H9 (cell line): ENCODE data around the gene MVD. TPM values are rescaled to one million over a fixed set of nuclear protein-coding genes. Genes with fewer than 3 reads are reported as not detected.

ENCODE experiments used
- DNase-seq: peaks from one replicate; pipeline ENCODE4 v3.0.0-alpha.2; 2017
- H2AFZ ChIP-seq: one replicate; pipeline ENCODE4 v1.6.1; 2013; ENCODE audit warnings: mild to moderate bottlenecking, low read length, control low read depth, moderate library complexity
- H2AK5ac ChIP-seq: 2 replicates; pipeline ENCODE4 v1.6.1; 2013; ENCODE audit warnings: low read length, control low read depth, mixed read lengths; ENCODE audit not compliant: insufficient read length
- H2BK120ac ChIP-seq: one replicate; pipeline ENCODE4 v1.6.1; 2013; ENCODE audit warnings: low read depth, mild to moderate bottlenecking, low read length, control low read depth, inconsistent platforms; ENCODE audit not compliant: poor library complexity, severe bottlenecking
- H2BK12ac ChIP-seq: 2 replicates; pipeline ENCODE4 v1.6.1; 2013; ENCODE audit warnings: low read length, control low read depth, mixed read lengths, low read depth; ENCODE audit not compliant: insufficient read length
- H2BK15ac ChIP-seq: 2 replicates; pipeline ENCODE4 v1.6.1; 2013; ENCODE audit warnings: low read depth, low read length, control low read depth
- H2BK20ac ChIP-seq: one replicate; pipeline ENCODE4 v1.6.1; 2013; ENCODE audit warnings: low read depth, mild to moderate bottlenecking, low read length, control low read depth, inconsistent platforms; ENCODE audit not compliant: poor library complexity, severe bottlenecking
- H2BK5ac ChIP-seq: 2 replicates; pipeline ENCODE4 v1.6.1; 2013; ENCODE audit warnings: low read length, control low read depth, mixed read lengths; ENCODE audit not compliant: insufficient read length
- H3K14ac ChIP-seq: 2 replicates; pipeline ENCODE4 v1.6.1; 2013; ENCODE audit warnings: low read length, control low read depth; ENCODE audit not compliant: insufficient read depth
- H3K18ac ChIP-seq: 2 replicates; pipeline ENCODE4 v1.6.1; 2013; ENCODE audit warnings: low read depth, mild to moderate bottlenecking, mixed read lengths, low read length, control low read depth; ENCODE audit not compliant: insufficient read length
- H3K23ac ChIP-seq: 2 replicates; pipeline ENCODE4 v1.6.1; 2013; ENCODE audit warnings: low read length, control low read depth, mixed read lengths, low read depth; ENCODE audit not compliant: insufficient read length
- H3K23me2 ChIP-seq: 2 replicates; pipeline ENCODE4 v1.6.1; 2013; ENCODE audit warnings: low read depth, mild to moderate bottlenecking, mixed read lengths, low read length, control low read depth; ENCODE audit not compliant: insufficient read length, poor library complexity, severe bottlenecking
- H3K27ac ChIP-seq: 2 replicates; pipeline ENCODE4 v1.5.1; 2013; ENCODE audit warnings: low read length, control low read depth, mixed read lengths, low read depth; ENCODE audit not compliant: insufficient read length
- H3K27me3 ChIP-seq: 2 replicates; pipeline ENCODE4 v1.6.1; 2013; ENCODE audit warnings: low read length, control low read depth, inconsistent platforms; ENCODE audit not compliant: insufficient read depth
- H3K4ac ChIP-seq: 2 replicates; pipeline ENCODE4 v1.6.1; 2013; ENCODE audit warnings: low read depth, mild to moderate bottlenecking, control low read depth, inconsistent platforms, low read length, moderate library complexity
- H3K4me1 ChIP-seq: 2 replicates; pipeline ENCODE4 v1.6.1; 2013; ENCODE audit warnings: low read length, control low read depth, inconsistent platforms; ENCODE audit not compliant: insufficient read depth
- H3K4me2 ChIP-seq: 2 replicates; pipeline ENCODE4 v1.6.1; 2013; ENCODE audit warnings: low read length, control low read depth, mixed read lengths; ENCODE audit not compliant: insufficient read length, insufficient read depth
- H3K56ac ChIP-seq: 2 replicates; pipeline ENCODE4 v1.6.1; 2013; ENCODE audit warnings: low read depth, mild to moderate bottlenecking, mixed read lengths, low read length, control low read depth; ENCODE audit not compliant: insufficient read length
- H3K79me1 ChIP-seq: 2 replicates; pipeline ENCODE4 v1.6.1; 2013; ENCODE audit warnings: low read depth, mild to moderate bottlenecking, moderate library complexity, low read length, control low read depth, inconsistent platforms; ENCODE audit not compliant: insufficient read depth, poor library complexity, severe bottlenecking
- H3K79me2 ChIP-seq: 2 replicates; pipeline ENCODE4 v1.6.1; 2013; ENCODE audit warnings: low read length, control low read depth, inconsistent platforms; ENCODE audit not compliant: insufficient read depth
- H3K9ac ChIP-seq: 2 replicates; pipeline ENCODE4 v1.6.1; 2013; ENCODE audit warnings: low read length, control low read depth, mixed read lengths; ENCODE audit not compliant: insufficient read length; ENCODE audit errors: extremely low read depth
- H3K9me3 ChIP-seq: one replicate; pipeline ENCODE4 v1.6.1; 2013; ENCODE audit warnings: low read depth, low read length, inconsistent platforms; ENCODE audit not compliant: control insufficient read depth
- H3T11ph ChIP-seq: one replicate; pipeline ENCODE4 v1.6.1; 2013; ENCODE audit warnings: mild to moderate bottlenecking, low read length, control low read depth, inconsistent platforms
- H4K20me1 ChIP-seq: one replicate; pipeline ENCODE4 v1.6.1; 2013; ENCODE audit not compliant: control insufficient read depth, insufficient read length, insufficient read depth
- H4K5ac ChIP-seq: 2 replicates; pipeline ENCODE4 v1.6.1; 2013; ENCODE audit warnings: low read depth, mild to moderate bottlenecking, mixed read lengths, low read length, control low read depth; ENCODE audit not compliant: insufficient read length
- H4K8ac ChIP-seq: replicated peaks from 2 replicates; pipeline ENCODE4 v1.6.1; 2013; ENCODE audit warnings: low read length, control low read depth, mixed read lengths, low read depth; ENCODE audit not compliant: insufficient read length
- H4K91ac ChIP-seq: 2 replicates; pipeline ENCODE4 v1.6.1; 2013; ENCODE audit warnings: low read depth, mild to moderate bottlenecking, moderate library complexity, mixed read lengths, low read length, control low read depth; ENCODE audit not compliant: insufficient read length
- H3K27ac Mint-ChIP-seq, 3 experiments: 2 replicates in 2 of 3; 3 replicates in 1 of 3; pipeline ENCODE4 v1.8.0; 2020 to 2021; ENCODE audit warnings: mixed read lengths in 3 of 3, mild to moderate bottlenecking in 1 of 3, moderate library complexity in 1 of 3
- H3K27me3 Mint-ChIP-seq: 2 replicates; pipeline ENCODE4 v1.8.0; 2021; ENCODE audit warnings: low read depth, mild to moderate bottlenecking, moderate library complexity, mixed read lengths
- H3K36me3 Mint-ChIP-seq, 3 experiments: 2 replicates in 2 of 3; 3 replicates in 1 of 3; pipeline ENCODE4 v1.8.0; 2020 to 2021; ENCODE audit warnings: low read depth in 3 of 3, mixed read lengths in 3 of 3; ENCODE audit not compliant: insufficient read depth in 1 of 3
- H3K4me1 Mint-ChIP-seq, 2 experiments: 2 replicates each; pipeline ENCODE4 v1.8.0; 2020; ENCODE audit warnings: mixed read lengths in 2 of 2
- H3K4me3 Mint-ChIP-seq, 2 experiments: 2 replicates in 1 of 2; 3 replicates in 1 of 2; pipeline ENCODE4 v1.8.0; 2020 to 2021; ENCODE audit warnings: mild to moderate bottlenecking in 2 of 2, mixed read lengths in 2 of 2, moderate library complexity in 1 of 2
- H3K9me3 Mint-ChIP-seq, 2 experiments: 2 replicates in 1 of 2; 3 replicates in 1 of 2; pipeline ENCODE4 v1.8.0; 2020; ENCODE audit warnings: mild to moderate bottlenecking in 2 of 2, mixed read lengths in 2 of 2, moderate library complexity in 1 of 2
- CTCF ChIP-seq: fragments of 200-600 bp; sonication (generic); conservative IDR thresholded peaks from 3 replicates; pipeline ENCODE4 v1.8.0; 2021; ENCODE audit warnings: antibody characterized with exemption, mild to moderate bottlenecking
- WGBS: extraction: QIAGEN DNeasy Blood & Tissue Kit; methylation state at CpG from one replicate; pipeline ENCODE4 v1.1.7; 2013; ENCODE audit warnings: missing lambda C conversion rate, low lambda C conversion rate, mixed read lengths; ENCODE audit not compliant: insufficient read length; ENCODE audit errors: extremely low coverage; 5-methylcytosine and 5-hydroxymethylcytosine counted together
- total RNA-seq: library from RNA; stranded (reverse); gene quantifications from 2 replicates; pipeline ENCODE4 v1.2.1, GENCODE V29; 2021

The MVD gene
- total RNA-seq, 1 experiment from 2014 or later = 53.2 TPM

GRCh38 chr16:88684569-88685155 is 21.8 kb upstream of the MVD start:
- no peaks in the 10 kb centered on the region for H3K4me1 ChIP-seq
- H4K5ac ChIP-seq = no peak overlapping the region
- H2BK120ac ChIP-seq = no peak overlapping the region
- no peak overlapping the region for H3K14ac ChIP-seq
- no peak for TF ChIP-seq CTCF
- H2BK15ac ChIP-seq = no peak overlapping the region
- Mint-ChIP-seq H3K36me3 (peaks cover 0 to 2% (median 0%) of the 10 kb centered on the region in 3 experiments; a peak in 1 of 7 replicates), H3K27me3 (peaks cover 32% of the 10 kb centered on the region), H3K4me1 (peaks cover 19 to 26% of the 10 kb centered on the region in 2 experiments), H3K9me3 (no peaks in the 10 kb centered on the region), H3K27ac (no peak overlapping the region; a peak in 1 of 7 replicates), H3K4me3 (peak overlapping the region; percentile 54 to 75; a peak in 3 of 5 replicates)
- no peak overlapping the region for H2AK5ac ChIP-seq
- WGBS = no CpG with 5 or more reads among the region's 15 CpGs
- peak overlapping the region; percentile 48 for H3K4me2 ChIP-seq
- H4K91ac ChIP-seq = no peak overlapping the region
- H3T11ph ChIP-seq = no peak overlapping the region
- no peaks in the 10 kb centered on the region for H3K9me3 ChIP-seq
- H3K23ac ChIP-seq = no peak overlapping the region
- no peak overlapping the region for H2BK12ac ChIP-seq
- no peaks in the 10 kb centered on the region for H3K79me1 ChIP-seq
- no peak for DNase-seq
- H3K18ac ChIP-seq = no peak overlapping the region
- no peak overlapping the region for H3K56ac ChIP-seq
- H3K27ac ChIP-seq = no peak overlapping the region
- H3K79me2 ChIP-seq = no peaks in the 10 kb centered on the region
- no peak overlapping the region for H3K9ac ChIP-seq
- no peak overlapping the region for H2AFZ ChIP-seq
- H3K4ac ChIP-seq = no peak overlapping the region
- no peak overlapping the region for H4K8ac ChIP-seq
- no peaks in the 10 kb centered on the region for H4K20me1 ChIP-seq
- no peak overlapping the region for H2BK5ac ChIP-seq
- no peaks in the 10 kb centered on the region; the same call in 1 of the 2 replicates for H3K27me3 ChIP-seq
- H3K23me2 ChIP-seq = peaks cover 12% of the 10 kb centered on the region
- H2BK20ac ChIP-seq = no peak overlapping the region
